Stimulated activated CD4-positive, alpha-beta T cell treated with anti-CD3 and anti-CD28 coated beads, Interleukin-12 subunit alpha, Interleukin-12 subunit beta, amount 100 ng/mL, for 4 hours (primary cell): ENCODE results near the gene FPR1.
A peak's percentile ranks its signal among the peaks of the same experiment; 100 is the strongest.

ENCODE experiments used
- DNase-seq: peaks from one replicate; pipeline ENCODE4 v3.0.0-alpha.2; 2020

The FPR1 gene, protein sequence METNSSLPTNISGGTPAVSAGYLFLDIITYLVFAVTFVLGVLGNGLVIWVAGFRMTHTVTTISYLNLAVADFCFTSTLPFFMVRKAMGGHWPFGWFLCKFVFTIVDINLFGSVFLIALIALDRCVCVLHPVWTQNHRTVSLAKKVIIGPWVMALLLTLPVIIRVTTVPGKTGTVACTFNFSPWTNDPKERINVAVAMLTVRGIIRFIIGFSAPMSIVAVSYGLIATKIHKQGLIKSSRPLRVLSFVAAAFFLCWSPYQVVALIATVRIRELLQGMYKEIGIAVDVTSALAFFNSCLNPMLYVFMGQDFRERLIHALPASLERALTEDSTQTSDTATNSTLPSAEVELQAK

DNA sequence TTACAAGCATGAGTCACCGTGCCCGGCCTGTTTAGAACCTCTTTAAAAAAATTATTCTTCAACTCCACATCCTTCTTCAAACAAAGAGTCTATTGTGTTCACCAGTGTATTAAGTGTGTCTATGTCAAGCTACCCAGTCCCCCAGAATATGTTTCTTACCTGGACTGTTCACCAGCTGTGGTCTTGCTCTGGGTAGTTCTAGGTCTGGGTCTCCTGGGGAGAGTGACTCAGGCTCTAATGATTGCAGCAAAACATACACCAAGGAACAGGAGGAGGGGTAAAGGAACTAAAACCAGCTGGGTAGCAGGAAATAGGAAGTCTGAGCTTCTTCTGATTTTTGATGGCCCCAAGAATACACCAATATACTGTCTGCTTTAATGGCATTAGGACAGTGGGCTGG, at the start of gene FPR1:
TSS of gene FPR1 (minus strand) at position 224 of the 400 bp plus-strand sequence. CDS start 4,884 bp downstream, outside the sequence.
- no peak for DNase-seq

DNA sequence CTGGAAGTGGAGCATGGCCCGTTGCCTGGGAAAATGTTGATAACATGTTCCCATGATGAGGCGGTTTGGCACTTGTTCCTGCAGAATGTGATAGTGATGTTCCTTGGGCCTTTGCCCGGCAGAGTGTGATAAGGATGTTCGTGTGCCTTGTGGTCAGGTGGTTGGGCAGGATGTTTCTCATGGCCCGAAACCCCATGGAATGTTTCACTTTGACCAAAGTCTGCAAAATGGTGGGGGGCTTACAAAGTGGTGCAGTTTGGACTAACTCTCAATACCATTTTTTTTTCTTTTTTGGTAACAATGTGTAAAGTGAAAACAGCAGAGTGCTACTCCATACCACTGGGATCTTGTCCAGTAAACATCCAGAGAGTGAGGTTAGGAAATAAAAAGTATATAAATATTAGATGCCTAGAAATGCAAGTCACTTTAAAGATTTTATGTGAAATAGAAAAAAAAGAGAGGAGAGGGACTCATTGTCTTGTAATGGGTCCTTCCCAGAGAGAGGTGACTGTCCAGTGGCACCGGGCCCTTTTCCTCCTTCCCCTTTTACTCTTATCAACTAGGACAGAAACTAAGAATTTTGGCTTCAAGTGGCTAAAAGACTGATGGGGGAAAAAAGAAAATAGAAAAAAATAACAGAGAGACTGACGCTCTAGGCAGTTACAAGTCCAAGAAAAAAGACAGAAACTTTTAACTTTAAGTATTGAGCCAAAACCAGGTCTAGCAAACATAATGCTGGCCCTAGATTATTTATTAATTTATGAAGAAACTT, 49.0 kb upstream of the FPR1 start:
- no peak for DNase-seq

DNA sequence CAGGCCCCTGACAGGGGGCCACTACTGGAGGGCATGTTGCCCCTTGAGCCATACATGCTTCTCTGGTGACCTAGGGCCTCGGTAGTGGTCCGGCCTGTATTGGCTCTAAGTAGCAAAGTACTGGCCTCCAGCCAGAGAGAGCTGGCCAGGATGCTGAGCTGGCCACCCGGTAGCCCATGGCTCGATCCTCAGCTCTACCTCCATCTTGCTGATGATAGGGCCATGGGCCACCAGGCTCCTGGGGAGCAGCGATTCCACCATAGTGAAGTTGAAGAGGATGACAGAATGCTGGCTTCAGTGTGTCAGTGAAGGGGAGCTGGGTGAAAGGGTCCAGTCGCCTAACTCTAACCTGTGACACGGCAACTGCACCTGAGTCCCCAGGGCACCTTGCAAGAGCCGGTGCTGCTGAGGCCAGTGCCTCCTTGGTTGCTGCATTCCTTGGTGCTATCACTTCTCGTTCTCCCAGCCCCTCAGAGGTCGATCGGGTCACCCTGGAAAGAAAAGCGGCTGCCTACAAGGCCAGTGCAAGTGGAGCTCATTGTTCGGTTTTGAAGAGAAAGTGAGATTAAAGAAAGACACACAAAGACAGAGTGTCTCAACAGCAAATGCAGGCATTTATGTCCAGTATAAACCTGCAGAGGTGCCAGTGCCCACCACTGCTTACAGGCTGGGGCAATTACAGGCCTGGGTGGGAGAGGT, 48.2 kb upstream of the FPR1 start:
- DNase-seq = no peak

DNA sequence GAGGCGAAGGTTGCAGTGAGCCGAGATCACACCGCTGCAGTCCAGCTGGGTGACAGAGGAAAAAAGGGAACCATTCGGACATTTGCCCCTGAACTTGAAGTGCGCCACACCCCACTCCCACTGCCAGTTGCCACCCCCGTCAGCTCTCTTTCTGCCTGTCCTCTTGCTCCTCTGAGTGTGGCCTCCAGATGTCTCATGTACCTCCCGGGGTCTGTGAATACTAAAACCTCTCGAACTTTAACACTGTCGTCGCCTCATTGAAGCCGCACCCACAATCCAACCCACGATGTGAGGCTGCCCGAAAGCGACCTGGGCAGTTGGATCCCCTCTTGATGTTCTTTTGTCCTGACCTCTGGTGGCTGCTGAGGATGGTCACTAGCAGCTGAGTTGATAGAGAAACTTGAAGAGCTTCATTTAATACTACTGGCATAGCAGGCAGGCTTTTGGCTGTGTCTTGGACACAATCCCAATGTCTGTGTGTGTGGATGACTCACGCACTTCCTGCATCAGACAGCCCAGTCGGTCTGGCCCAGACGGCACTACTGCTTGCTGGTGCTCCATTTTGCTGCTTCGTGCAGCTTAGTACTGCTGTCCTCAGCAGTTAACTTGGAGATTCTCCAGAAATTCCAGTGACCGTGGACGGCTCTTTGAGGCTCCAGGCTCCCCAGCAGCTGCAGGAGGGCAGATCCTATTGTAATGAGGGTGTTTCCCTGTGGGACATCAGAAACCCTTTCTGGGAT, 47.5 kb upstream of the FPR1 start:
- DNase-seq = no peak

DNA sequence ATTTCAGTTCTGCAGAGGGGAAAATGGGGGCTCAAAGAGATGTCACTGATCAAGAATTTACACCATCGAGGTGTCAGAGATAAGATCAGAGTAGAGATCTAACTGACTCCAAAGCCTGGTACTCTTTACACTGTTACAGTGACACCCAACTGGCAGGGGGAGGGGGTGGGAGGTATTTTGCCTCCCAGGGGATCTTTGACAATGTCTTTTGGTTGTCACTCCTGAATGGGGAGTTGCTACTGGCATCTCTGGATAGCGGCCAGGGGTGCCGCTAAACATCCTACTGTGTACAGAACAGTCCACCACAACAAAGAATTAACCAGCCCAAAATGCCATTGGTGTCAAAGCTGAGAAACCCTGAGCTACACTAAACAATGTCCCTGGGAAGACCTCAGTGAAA, 46.4 kb upstream of the FPR1 start:
- no peak for DNase-seq

DNA sequence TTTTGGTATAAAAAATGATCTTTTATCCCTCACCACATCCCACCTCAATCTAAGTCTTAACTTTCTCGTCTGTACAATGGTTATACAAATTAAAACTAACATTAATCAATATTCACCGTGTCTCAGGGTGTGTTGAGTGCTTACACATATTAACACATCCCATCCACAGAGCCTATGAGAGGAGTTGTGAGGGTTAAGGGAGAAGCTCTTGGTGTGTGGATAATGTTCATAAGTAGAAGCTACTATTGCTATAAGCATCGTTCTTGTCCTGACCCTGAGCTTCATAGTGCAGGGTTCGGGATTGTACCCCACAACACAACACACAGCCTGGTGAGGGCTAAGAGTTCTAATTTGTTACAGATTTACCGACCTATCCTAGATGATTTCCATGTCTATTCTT, 45.8 kb upstream of the FPR1 start:
- DNase-seq = no peak

DNA sequence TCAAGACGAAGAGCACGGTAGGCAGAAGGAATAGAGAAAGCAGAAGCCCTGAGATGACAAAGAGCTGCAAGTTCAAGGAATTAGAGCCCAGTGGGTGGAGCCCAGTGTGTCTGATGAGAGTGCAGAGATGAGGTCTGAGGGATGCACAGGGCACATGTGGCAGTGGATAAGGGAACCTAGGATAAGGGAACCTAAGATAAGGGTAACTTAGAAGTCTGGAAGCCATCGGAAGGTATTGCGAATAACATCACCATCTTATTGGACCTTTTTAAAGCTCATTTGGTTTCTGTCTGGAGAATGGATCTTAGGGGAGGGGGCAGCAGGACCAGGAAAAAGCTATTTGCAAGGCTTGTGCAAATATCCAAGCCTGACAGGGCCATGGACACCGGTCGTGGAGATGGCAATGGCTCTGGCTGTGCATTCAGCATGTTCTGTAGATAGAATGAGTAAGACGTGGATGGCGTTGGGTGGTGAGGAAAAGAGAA, 44.6 kb upstream of the FPR1 start:
- DNase-seq = no peak

DNA sequence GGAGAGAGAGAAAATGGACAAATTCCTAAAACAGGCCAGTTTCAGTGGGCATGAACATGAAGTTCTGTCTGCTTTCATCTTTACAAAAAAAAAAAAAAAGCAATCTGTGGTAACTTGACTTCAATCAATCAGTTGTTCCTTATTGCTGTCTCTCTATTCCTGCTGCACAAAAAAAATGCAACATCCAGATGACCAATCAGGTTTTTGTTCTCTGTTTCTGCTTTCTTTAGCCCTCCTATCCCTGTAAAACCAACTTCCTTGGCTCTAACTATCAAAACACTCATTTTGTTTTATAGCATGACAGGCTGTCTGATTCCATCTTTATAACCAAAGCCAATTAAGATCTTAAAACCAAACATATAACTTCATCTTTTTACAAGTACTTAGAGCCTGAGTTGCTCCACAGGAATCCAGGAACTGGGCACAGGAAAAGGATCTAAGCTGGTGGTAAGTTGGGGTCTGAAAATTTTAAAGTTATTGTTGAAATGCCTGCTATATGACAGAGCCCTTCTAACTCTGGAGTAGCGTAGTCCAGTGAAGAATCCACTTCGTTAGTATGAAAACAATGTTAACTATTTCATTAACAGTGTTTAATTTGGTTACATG, 43.3 kb upstream of the FPR1 start, which contains the start of gene FPR3:
TSS of gene FPR3 (plus strand) at position 273 of the 606 bp plus-strand sequence. CDS start 28,592 bp downstream, outside the sequence.
- DNase-seq = no peak

DNA sequence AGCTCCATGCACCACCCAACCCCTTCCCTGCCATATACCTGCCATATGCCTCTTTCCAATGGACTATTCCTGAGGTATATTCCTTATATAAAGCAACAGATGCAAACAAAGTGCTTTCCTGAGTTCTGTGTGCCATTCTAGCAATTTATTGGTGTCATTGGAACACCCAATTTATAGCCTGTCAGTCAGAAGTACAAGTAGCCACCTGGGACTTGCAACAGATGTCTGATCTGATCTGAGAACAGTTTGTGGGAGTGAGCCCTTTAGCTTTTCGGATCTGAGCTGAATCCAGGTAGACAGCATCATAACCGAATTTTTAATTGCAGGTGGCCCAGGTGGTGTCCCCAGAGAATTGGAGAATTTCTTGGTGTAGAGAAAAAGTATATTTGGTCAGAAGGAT, 42.3 kb upstream of the FPR1 start:
- no peak for DNase-seq

DNA sequence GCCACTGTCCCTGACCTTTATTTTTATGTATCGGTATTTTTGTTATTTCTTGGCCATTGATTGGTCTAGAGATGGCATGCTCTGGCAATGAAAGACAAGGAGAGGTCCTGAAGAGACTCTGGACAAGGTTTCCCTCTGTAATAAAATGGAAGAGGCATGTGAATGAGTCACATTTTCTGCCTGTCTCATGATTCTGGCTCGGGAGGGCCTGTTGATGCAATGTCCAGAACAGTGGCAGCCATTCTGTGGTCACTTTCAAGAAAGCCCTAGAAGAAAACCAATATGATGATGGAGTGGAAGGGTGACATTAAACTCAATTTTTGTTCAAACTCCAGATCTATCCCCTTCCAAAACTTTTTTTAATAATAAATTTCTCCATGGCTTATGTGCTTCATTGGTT, 41.3 kb upstream of the FPR1 start:
- DNase-seq = no peak

DNA sequence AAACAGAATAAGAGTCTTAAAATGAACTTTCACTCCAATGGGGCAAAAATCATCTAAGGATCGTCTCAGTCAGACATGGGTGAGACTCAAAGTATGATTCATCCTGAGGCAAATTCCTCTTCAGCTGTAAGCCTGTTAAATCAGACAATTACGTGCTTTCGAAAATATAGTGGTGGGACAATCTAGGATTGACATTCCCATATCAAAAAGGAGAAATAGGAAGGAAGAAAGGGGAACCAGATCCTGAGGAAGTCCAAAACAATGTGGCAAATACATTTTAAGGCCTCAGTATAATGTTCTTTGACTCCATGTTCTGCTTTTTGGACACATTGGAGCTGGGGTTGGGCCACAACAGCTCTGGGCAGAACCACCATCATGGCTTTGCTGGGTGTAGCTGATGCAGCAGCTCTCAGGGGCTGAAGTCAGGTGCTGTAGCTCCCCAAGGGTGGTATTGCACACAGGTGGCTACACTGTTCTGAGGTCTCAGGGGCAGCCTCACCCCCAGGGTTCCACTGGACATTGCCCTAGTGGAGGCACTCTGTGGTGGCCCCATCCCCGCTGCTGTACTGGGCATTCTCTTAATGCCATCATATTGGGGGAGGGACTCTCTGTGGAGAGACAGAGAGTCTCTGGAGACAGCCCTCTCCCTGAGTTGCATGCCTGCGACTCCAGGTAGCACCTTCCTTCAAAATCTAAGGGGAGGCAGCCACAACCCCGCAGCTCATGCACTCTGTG, 37.5 kb upstream of the FPR1 start:
- no peak for DNase-seq

DNA sequence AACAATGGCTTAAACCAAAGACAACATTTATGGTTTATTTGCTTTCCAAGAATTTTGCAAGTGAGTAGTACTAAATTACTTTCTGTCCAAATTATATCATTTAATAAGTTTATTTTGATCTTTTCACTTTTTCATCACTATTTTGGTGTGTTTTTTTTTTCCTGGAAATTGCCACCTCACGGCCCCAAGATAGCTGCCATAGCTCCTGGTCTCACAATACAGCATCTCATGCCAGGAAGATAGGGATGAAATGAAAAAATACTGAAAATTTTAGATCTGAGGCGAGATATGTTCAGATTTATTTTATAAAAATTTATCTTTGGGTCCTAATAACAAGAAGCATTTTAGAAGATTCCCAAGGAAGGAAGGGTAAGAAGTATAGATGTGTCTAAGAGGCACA, 36.4 kb upstream of the FPR1 start:
- no peak for DNase-seq

DNA sequence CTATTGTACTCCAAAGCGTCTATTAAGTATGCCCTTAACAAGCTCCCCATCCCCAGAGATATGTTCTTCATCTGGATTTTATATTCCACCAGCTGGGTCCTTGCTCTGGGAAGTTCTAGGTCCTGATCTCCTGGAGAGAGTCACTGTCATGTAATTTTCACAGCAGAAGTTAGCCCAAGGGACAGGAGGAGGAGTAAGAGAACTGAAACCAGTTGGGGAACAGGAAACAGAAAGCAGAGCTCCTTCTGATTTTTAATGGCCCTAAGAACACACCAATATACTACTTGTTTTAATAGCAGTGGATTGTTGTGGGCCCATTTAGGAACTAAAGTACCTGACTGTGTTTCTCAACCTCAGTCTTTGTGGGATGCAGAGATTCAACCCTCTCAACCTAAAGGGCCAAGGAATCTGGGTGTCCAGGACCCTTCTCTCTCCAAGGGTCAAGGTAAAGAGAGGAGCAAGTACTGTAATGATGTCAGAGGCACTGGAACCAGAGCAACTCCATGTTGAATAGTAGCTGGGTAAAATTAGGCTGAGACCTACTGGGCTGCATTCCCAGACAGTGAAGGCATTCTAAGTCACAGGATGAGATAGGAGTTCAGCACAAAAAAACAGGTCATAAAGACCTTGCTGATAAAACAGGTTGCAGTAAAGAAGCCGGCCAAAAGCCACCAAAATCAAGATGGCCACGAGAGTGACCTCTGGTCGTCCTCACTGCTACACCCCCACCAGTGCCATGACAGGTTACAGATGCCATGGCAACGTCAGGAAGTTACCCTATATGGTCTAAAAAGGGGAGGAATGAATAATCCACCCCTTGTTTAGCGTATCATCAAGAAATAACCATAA, 35.2 kb upstream of the FPR1 start:
- DNase-seq = no peak

DNA sequence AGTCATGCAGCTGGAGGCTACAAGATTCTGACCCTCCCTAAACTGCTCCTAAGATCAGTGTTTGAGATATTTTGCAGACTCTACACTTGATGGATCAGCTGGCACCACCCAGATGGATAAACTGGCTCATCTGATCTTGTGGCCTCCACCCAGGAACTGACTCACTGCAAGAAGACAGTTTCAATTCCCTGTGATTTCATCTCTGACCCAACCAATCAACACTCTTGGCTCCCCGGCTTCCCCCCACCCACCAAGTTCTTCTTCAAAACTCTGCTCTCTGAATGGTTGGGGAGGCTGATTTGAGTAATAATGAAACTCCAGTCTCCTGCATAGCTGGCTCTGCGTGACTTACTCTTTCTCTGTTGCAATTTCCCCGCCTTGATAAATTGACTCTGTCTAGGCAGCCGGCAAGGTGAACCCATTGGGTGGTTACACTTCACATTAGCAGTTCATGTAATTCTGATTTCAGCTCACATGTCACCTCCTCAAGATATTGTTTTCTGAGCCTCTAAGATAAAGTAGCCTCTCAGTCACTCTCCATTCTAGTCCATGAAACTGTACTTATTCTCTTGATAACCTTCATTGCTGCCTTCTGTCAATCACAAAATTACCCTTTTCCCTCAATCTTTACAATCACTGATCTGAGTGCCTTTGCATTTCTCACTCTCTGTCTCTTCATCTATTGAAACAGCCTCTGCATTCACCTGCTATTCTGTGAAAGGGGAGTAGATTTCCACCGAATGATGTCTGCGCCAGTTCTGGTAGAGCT, 33.4 kb upstream of the FPR1 start:
- peak; percentile 25 for DNase-seq

DNA sequence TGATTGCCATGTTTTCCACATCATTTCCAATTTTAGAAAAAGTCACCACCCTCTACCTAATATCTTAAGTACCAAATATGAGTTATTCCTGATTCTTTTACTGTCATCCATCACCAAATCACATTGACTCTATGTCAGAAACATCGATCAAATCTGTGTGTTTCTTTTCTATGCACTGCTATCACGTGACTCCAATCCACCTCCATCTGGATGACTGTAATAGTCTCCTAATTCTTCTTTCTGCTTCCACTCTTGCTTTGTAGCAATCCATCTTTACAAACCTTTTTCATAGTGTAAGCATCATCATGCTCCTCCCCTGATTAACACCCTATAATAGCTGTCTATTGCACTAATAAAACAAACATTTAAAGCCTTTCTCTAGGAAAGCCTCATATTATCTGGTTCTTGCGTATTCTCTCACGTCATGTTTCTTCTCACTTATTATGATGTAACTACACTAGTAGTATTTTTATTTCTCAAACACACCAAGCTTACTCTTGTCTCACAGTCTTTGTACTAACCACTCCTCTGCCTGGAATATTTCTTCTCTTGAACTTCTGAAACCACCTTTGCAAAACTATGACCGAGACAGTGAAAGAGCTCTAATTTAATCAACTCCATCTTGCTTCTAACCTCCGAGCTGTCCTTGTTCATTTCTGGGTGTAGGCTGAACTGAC, 32.6 kb upstream of the FPR1 start:
- DNase-seq = no peak

DNA sequence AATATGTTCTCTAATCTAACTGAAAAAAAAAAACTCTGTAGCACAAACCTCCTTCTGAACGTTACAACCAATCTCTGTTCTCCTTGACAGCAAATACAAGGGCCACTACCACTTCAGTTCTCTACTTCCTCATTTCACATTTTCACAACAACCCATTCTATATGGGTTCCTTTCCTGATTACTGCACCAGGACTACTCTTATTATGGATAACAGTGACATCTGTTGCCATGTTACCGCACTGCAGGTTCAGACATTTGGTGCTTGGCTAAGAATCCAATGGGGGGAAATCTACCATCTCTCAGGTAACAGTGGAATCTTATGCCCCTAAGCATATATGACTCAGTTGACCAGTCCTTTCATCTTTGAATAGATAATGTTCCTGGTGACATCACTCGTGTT, 31.7 kb upstream of the FPR1 start:
- no peak for DNase-seq

DNA sequence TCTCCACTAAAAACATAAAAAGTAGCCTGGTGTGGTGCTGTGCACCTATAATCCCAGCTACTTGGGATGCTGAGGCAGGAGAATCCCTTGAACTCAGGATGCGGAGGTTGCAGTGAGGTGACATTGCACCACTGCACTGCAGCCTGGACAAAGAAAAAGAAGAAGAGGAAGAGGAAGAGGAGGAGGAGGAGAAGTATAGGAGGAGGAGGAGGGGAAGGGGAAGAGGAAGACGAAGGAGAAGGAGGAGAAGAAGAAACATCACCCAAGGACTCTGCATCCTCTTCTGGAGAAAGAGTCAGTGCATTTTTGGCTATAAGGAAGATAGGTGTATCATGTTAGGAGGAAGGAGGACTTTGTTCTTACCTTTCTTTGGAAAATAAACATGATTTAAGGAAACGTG, 30.3 kb upstream of the FPR1 start:
- no peak for DNase-seq

DNA sequence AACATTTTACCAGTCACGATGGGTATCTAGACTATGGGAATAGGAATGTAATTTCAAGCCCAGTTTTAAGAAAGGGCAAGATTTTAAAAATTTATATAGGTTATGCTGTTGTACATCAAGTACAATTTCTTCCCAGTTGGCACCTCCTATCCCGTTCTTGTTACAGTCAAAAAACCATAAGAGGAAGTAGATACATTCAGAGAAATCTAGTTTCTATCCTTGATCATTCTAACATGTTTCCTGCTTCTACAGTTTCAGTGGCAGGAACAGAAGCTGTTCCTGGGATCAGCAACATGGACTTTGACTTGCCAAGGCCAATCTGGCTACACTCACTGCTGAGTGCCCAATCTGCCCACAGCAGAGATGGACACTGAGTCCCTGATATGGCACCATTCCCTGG, 28.6 kb upstream of the FPR1 start:
- DNase-seq = no peak

DNA sequence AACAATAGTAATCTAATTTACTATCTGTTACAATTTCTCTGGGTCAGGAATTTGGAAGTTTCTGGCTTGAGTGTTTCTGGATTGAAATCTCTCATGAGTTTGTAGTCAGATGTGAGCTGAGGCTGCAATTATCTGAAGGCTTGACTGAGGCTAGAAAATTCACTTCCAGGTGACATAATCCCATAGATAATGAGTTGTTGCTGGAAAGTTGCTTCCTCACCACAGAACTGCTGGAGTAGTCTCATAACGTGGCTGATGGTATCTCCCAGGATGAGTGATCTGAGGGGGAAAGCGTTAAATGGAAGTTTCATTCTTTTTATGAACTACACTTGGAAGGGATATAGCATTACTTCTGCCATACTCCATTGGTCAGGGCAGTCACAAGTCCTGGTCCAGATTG, 28.0 kb upstream of the FPR1 start:
- no peak for DNase-seq
